Measurements from ENCODE around the gene GPRC5B.

Gene GPRC5B

DNA sequence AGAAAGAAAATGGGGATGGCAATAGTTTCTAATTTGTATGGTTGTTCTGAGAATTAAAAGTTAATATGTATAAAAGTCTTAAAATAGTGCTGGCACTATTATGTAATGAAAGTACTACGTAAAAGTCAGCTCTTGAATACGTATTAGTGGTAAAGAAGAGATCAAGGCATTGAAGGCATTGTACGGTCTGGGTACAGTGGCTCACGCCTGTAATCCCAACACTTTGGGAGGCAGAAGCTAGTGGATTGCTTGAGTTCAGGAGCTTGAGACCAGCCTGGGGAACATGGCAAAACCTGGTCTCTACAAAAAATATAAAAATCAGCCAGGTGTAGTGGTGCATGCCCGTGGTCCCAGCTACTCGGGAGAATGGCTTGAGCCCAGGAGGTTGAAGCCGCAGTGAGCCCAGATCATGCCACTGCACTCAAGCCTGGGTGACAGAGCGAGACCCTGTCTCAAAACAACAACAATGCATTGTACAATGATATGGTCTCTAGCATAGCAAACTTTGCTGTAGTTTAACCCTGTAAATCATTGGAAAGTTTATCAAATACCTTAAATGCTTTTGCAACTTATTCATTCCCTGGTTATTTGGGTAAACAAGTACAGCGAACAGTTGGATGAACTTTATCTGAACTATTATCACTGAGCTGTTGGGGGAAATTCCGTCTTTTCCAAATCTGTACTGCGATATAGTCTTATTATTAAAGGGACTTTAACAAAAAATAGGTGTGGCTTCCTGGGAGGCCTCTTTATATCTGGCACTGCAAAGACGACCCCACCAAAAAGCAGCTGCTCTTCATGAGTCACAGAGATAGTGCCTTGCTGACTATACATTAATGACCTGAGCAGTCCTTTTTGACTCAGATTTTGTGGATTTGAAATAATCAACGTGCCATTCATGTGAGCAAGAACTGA lies 73.6 kb downstream of the GPRC5B start:
- DNase-seq (ENCODE audit: low read depth): no peak

DNA sequence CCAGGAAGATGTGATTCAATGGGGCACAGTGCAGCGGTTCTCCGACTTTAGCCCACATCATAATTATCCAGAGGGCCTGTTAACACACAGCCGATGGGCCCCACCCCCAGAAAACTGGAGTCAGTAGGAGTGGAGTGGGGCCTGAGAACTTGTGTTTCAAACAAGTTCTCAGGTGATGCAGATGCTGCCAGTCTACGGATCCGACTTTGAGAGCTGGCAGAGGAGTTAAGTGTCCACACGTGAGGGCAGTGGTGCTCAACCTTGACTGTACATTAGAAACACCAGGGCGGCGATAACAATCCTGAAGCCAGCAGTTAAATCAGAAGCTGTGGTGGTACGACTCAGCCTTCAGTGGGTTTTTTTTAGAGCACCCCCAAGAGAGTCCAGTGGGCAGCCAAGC lies 75.0 kb downstream of the GPRC5B start:
- no peak for DNase-seq (ENCODE audit: low read depth)

DNA sequence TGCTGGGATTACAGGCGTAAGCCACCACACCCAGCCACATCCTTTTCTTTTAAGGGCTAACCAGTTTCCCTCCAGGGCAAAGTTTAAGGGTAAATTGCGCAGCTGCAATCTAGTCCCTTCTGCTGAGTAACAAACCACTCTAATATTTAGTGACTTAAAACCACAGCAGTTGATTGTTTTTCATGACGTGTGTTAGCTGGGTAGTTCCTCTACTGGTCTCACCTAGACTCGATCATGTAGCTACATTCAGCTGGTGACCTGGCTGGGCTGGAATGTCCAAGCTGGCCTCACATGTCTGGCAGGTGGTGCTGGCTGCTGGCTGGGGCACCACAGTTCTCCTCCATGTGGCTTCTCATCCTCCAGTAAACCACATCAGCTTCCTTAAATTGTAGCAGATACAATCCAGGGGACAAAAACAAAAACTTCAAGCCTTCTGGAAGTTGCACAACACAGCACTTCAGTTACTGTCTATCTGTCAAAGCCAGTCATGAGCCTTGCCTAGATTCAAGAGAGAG lies 75.5 kb downstream of the GPRC5B start:
- no peak for DNase-seq (ENCODE audit: low read depth)

DNA sequence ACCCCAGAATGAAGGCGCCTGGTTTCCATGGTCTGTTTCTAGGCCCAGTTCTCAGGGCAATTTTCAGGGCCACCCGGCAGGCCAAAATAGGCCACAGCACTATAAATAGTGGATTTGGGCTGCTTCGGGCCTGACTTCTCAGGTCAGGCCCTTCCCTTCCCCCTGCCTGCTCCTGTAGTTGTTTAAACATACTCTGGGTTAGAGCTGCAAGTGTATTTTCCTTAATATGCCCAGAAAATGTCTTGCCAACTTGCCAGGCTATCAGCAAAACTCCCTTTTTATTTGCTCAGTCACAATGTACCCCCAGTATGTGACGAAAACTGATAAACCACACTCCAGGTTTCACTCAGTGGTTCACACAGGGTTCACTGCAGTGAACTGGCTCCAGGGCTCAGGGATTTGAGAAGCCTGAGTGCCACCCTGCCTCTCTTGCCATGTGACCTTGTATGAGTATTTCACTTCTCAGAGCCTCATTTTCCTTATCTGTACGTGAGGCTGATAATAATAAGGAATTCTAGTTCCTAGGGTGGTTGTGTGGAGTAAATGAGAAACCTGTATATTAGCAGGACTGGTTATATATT lies 76.5 kb downstream of the GPRC5B start:
- no peak for DNase-seq (ENCODE audit: low read depth)

All from T-helper 22 cell (primary cell).